ENCODE measurements around the gene ZNF768. TPM values are rescaled to one million over a fixed set of nuclear protein-coding genes. Genes with fewer than 3 reads are reported as not detected.

The ZNF768 gene
- total and polyA plus RNA-seq, 2 of the 13 experiments (the other 11 are each of a cell fraction or from before 2014, with no cell fraction given), result 26.7 to 34.4 TPM

- TF ChIP-seq ZNF407 (CRISPR knock-in tag; IDR thresholded peaks at IDR 0.05; ENCODE audit: not compliant biosample characterization) (peak; percentile 57), HDAC2 (CRISPR knock-in tag; IDR thresholded peaks at IDR 0.05) (peak; percentile 29; the same call in 1 of the 2 replicates), SSRP1 (CRISPR knock-in tag; IDR thresholded peaks at IDR 0.05) (no peak), TFE3 (CRISPR knock-in tag; IDR thresholded peaks at IDR 0.05) (0 out of 2 replicates have a peak, but pooled peaks have one; percentile 28), ZNF574 (CRISPR knock-in tag; IDR thresholded peaks at IDR 0.05) (peak; percentile 96), CREBL2 (CRISPR knock-in tag; IDR thresholded peaks at IDR 0.05; ENCODE audit: borderline replicate concordance) (no peak; the same call in 1 of the 2 replicates), ZNF354B (CRISPR knock-in tag; IDR thresholded peaks at IDR 0.05) (no peak), EEA1 (CRISPR knock-in tag; IDR thresholded peaks at IDR 0.05; ENCODE audit: borderline replicate concordance) (peak; percentile 39; the same call in 1 of the 2 replicates), ZNF883 (CRISPR knock-in tag; IDR thresholded peaks at IDR 0.05; ENCODE audit: not compliant biosample characterization) (no peak)
- TF ChIP-seq, protein P1, sequence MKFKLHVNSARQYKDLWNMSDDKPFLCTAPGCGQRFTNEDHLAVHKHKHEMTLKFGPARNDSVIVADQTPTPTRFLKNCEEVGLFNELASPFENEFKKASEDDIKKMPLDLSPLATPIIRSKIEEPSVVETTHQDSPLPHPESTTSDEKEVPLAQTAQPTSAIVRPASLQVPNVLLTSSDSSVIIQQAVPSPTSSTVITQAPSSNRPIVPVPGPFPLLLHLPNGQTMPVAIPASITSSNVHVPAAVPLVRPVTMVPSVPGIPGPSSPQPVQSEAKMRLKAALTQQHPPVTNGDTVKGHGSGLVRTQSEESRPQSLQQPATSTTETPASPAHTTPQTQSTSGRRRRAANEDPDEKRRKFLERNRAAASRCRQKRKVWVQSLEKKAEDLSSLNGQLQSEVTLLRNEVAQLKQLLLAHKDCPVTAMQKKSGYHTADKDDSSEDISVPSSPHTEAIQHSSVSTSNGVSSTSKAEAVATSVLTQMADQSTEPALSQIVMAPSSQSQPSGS (CRISPR knock-in tag; IDR thresholded peaks at IDR 0.05), result no peak; the same call in 1 of the 2 replicates
- TF ChIP-seq, protein P2, sequence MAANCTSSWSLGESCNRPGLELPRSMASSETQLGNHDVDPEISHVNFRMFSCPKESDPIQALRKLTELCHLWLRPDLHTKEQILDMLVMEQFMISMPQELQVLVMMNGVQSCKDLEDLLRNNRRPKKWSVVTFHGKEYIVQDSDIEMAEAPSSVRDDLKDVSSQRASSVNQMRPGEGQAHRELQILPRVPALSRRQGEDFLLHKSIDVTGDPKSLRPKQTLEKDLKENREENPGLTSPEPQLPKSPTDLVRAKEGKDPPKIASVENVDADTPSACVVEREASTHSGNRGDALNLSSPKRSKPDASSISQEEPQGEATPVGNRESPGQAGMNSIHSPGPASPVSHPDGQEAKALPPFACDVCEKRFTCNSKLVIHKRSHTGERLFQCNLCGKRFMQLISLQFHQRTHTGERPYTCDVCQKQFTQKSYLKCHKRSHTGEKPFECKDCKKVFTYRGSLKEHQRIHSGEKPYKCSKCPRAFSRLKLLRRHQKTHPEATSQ (CRISPR knock-in tag; IDR thresholded peaks at IDR 0.05; ENCODE audit: borderline replicate concordance), result no peak
Measured at GRCh38 chr16:30557957-30558788, 31.8 kb upstream of the ZNF768 start, which contains the start of gene ZNF764 (continued).

All from HepG2 (cell line).